IMR-90 (cell line): ENCODE results near the gene BCAS1. TPM values are rescaled to one million over a fixed set of nuclear protein-coding genes. Genes with fewer than 3 reads are reported as not detected.

Experiments
- ATAC-seq: fragments of 200-7000 bp; cut with Tn5 transposase; 2 replicates; pipeline ENCODE4 v1.9.1; 2020; ENCODE audit warnings: low read depth, mild to moderate bottlenecking, moderate library complexity
- BruUV-seq: library from RNA; stranded (reverse); fragments of 400-500 nt; replicated peaks from 2 replicates; lab custom pipeline; 2021; lab: Mats Ljungman, UMichigan
- CTCF ChIA-PET: fragments of 300-600 bp; formaldehyde crosslinking; extraction: SDS; loops from one replicate; lab custom pipeline; 2021; ENCODE audit warnings: antibody characterized with exemption; lab: Yijun Ruan, JAX
- POLR2A ChIA-PET: fragments of 300-600 bp; sonication (Branson Sonifier 250); formaldehyde crosslinking; loops from one replicate; lab custom pipeline; 2022; ENCODE audit warnings: antibody characterized with exemption; ENCODE audit not compliant: unreplicated experiment; lab: Charles Lee
- DNase-seq: peaks from one replicate; pipeline ENCODE4 v3.0.0; 2013
- H2AFZ ChIP-seq: replicated peaks from 2 replicates; pipeline ENCODE3; 2013; ENCODE audit warnings: low read length, mild to moderate bottlenecking; ENCODE audit not compliant: poor library complexity
- H2AK5ac ChIP-seq: 2 replicates; pipeline ENCODE4 v1.6.1; 2013; ENCODE audit warnings: low read depth, low read length, inconsistent platforms
- H2AK9ac ChIP-seq: replicated peaks from 2 replicates; pipeline ENCODE3; 2013; ENCODE audit warnings: mild to moderate bottlenecking, low read depth, low read length, moderate library complexity; ENCODE audit not compliant: poor library complexity
- H2BK120ac ChIP-seq: 2 replicates; pipeline ENCODE4 v1.6.1; 2013; ENCODE audit warnings: low read depth, low read length, inconsistent platforms
- H2BK15ac ChIP-seq: 3 replicates; pipeline ENCODE4 v1.6.1; 2013; ENCODE audit warnings: low read depth, low read length, inconsistent platforms
- H2BK20ac ChIP-seq: 2 replicates; pipeline ENCODE4 v1.6.1; 2013; ENCODE audit warnings: low read depth, mild to moderate bottlenecking, inconsistent platforms, low read length, moderate library complexity
- H2BK5ac ChIP-seq: 2 replicates; pipeline ENCODE4 v1.6.1; 2013; ENCODE audit warnings: mild to moderate bottlenecking, low read depth, low read length, inconsistent platforms; ENCODE audit not compliant: poor library complexity, severe bottlenecking
- H3K14ac ChIP-seq: replicated peaks from 2 replicates; pipeline ENCODE4 v1.6.1; 2013; ENCODE audit warnings: low read depth, low read length, inconsistent platforms
- H3K18ac ChIP-seq: 2 replicates; pipeline ENCODE4 v1.6.1; 2013; ENCODE audit warnings: low read depth, low read length, control low read depth
- H3K23ac ChIP-seq: 2 replicates; pipeline ENCODE4 v1.6.1; 2013; ENCODE audit warnings: low read depth, low read length, inconsistent platforms
- H3K27ac ChIP-seq: 2 replicates; pipeline ENCODE4 v1.5.1; 2013; ENCODE audit warnings: mild to moderate bottlenecking, control low read depth, low read length; ENCODE audit not compliant: insufficient read depth
- H3K27me3 ChIP-seq: 2 replicates; pipeline ENCODE4 v1.6.1; 2013; ENCODE audit warnings: low read length; ENCODE audit not compliant: control insufficient read depth, insufficient read depth
- H3K36me3 ChIP-seq: 2 replicates; pipeline ENCODE4 v1.6.1; 2013; ENCODE audit warnings: low read length, mixed read lengths; ENCODE audit not compliant: control insufficient read depth, insufficient read depth
- H3K4ac ChIP-seq: 2 replicates; pipeline ENCODE4 v1.6.1; 2013; ENCODE audit warnings: low read depth, low read length, inconsistent platforms
- H3K4me1 ChIP-seq: 2 replicates; pipeline ENCODE4 v1.6.1; 2013; ENCODE audit warnings: low read length, mixed read lengths; ENCODE audit not compliant: control insufficient read depth, insufficient read depth
- H3K4me2 ChIP-seq: 2 replicates; pipeline ENCODE4 v1.6.1; 2013; ENCODE audit warnings: low read depth, mild to moderate bottlenecking, control low read depth, low read length, moderate library complexity
- H3K4me3 ChIP-seq: 2 replicates; pipeline ENCODE4 v1.5.1; 2013; ENCODE audit warnings: low read depth, mild to moderate bottlenecking, control low read depth, low read length, moderate library complexity; ENCODE audit not compliant: insufficient read depth
- H3K56ac ChIP-seq: 2 replicates; pipeline ENCODE4 v1.6.1; 2013; ENCODE audit warnings: low read length, inconsistent platforms; ENCODE audit not compliant: insufficient read depth; ENCODE audit errors: extremely low read depth
- H3K79me1 ChIP-seq, 2 experiments: 2 replicates each; pipeline ENCODE4 v1.6.1; 2013; ENCODE audit warnings: low read length in 2 of 2, inconsistent platforms in 1 of 2, low read depth in 1 of 2
- H3K9ac ChIP-seq: 2 replicates; pipeline ENCODE4 v1.6.1; 2013; ENCODE audit warnings: low read depth, low read length, control low read depth
- H3K9me1 ChIP-seq: 2 replicates; pipeline ENCODE4 v1.6.1; 2013; ENCODE audit warnings: low read length, inconsistent platforms; ENCODE audit not compliant: insufficient read depth
- H3K9me3 ChIP-seq: 2 replicates; pipeline ENCODE4 v1.6.1; 2013; ENCODE audit warnings: low read length; ENCODE audit not compliant: control insufficient read depth, insufficient read depth
- H4K20me1 ChIP-seq: 2 replicates; pipeline ENCODE4 v1.6.1; 2013; ENCODE audit warnings: low read length, inconsistent platforms; ENCODE audit not compliant: insufficient read depth
- H4K5ac ChIP-seq: 2 replicates; pipeline ENCODE4 v1.6.1; 2013; ENCODE audit warnings: mild to moderate bottlenecking, low read depth, low read length, control low read depth
- H4K8ac ChIP-seq, 2 experiments: 2 replicates each; pipeline ENCODE4 v1.6.1; 2013; ENCODE audit warnings: low read depth in 2 of 2, low read length in 2 of 2, control low read depth in 1 of 2, inconsistent platforms in 1 of 2
- H4K91ac ChIP-seq: 2 replicates; pipeline ENCODE4 v1.6.1; 2013; ENCODE audit warnings: low read depth, low read length, inconsistent platforms; ENCODE audit not compliant: insufficient read depth
- BHLHE40 ChIP-seq: fragments of 150-350 bp; IDR thresholded peaks from 2 replicates; pipeline ENCODE4 v1.6.1; 2016; ENCODE audit warnings: mild to moderate bottlenecking, low read depth, low read length
- CEBPB ChIP-seq: IDR thresholded peaks from 2 replicates; pipeline ENCODE4 v1.6.1; 2012; ENCODE audit warnings: low read depth, low read length, improper control_type of control experiment
- CHD1 ChIP-seq: IDR thresholded peaks from 2 replicates; pipeline ENCODE4 v1.6.1; 2012; ENCODE audit warnings: low read depth, low read length, improper control_type of control experiment
- CTCF ChIP-seq: conservative IDR thresholded peaks from 2 replicates; pipeline ENCODE4 v1.5.1; 2012; ENCODE audit warnings: mild to moderate bottlenecking, low read depth, low read length, improper control_type of control experiment
- FOS ChIP-seq: fragments of 150-350 bp; IDR thresholded peaks from 2 replicates; pipeline ENCODE4 v1.6.1; 2016; ENCODE audit warnings: low read depth, low read length
- MAFK ChIP-seq: IDR thresholded peaks from 2 replicates; pipeline ENCODE4 v1.6.1; 2012; ENCODE audit warnings: low read depth, low read length, improper control_type of control experiment
- MXI1 ChIP-seq: IDR thresholded peaks from 2 replicates; pipeline ENCODE4 v1.6.1; 2012; ENCODE audit warnings: low read depth, mild to moderate bottlenecking, low read length, moderate library complexity, borderline replicate concordance
- NFE2L2 ChIP-seq: fragments of 150-350 bp; IDR thresholded peaks from 2 replicates; pipeline ENCODE4 v1.6.1; 2016; ENCODE audit warnings: low read depth, mild to moderate bottlenecking, low read length
- POLR2A ChIP-seq: IDR thresholded peaks from 2 replicates; pipeline ENCODE4 v1.6.1; 2012; ENCODE audit warnings: mild to moderate bottlenecking, low read depth, low read length
- RAD21 ChIP-seq: IDR thresholded peaks from 2 replicates; pipeline ENCODE4 v1.6.1; 2012; ENCODE audit warnings: low read length, improper control_type of control experiment
- RCOR1 ChIP-seq: IDR thresholded peaks from 2 replicates; pipeline ENCODE4 v1.6.1; 2012; ENCODE audit warnings: mild to moderate bottlenecking, low read length, improper control_type of control experiment; ENCODE audit not compliant: insufficient replicate concordance
- RFX5 ChIP-seq: IDR thresholded peaks from 2 replicates; pipeline ENCODE4 v1.8.0; 2012; ENCODE audit warnings: low read depth, mild to moderate bottlenecking, low read length, moderate library complexity
- SMC3 ChIP-seq: fragments of 150-350 bp; IDR thresholded peaks from 2 replicates; pipeline ENCODE4 v1.6.1; 2016; ENCODE audit warnings: low read depth, mild to moderate bottlenecking, antibody characterized with exemption, low read length, moderate library complexity
- USF2 ChIP-seq: fragments of 150-350 bp; IDR thresholded peaks from 2 replicates; pipeline ENCODE4 v1.6.1; 2017; ENCODE audit warnings: mild to moderate bottlenecking, antibody characterized with exemption, low read length, low read depth
- WGBS, 2 experiments: methylation state at CpG; one replicate each; pipeline versions ENCODE4 v1.1.5 to v1.1.7; 2013; ENCODE audit warnings: missing lambda C conversion rate in 2 of 2; ENCODE audit not compliant: insufficient read length in 1 of 2; ENCODE audit errors: extremely low coverage in 2 of 2; 5-methylcytosine and 5-hydroxymethylcytosine counted together
- dilution Hi-C: fragments of 300-500 bp; cut with HindIII; formaldehyde crosslinking; loops from one replicate; pipeline ENCODE4 v1.14.3; 2018; ENCODE audit warnings: low sequenced_read_pairs; ENCODE audit not compliant: unreplicated experiment
- in situ Hi-C: fragments of 300-500 bp; cut with MboI; formaldehyde crosslinking; loops from 3 replicates; pipeline ENCODE4 v1.14.3; 2019; ENCODE audit warnings: low sequenced_read_pairs, inconsistent platforms, mixed read lengths
- intact Hi-C: fragments of 100-400 bp; cut with micrococcal nuclease; formaldehyde crosslinking; loops from 2 replicates; pipeline ENCODE4 v1.10.0; 2022
- polyA plus RNA-seq, 3 experiments: library from polyadenylated mRNA; depleted of rRNA; stranded (reverse); fragments of >200 nt; gene quantifications; 2 replicates each; pipeline ENCODE4 v1.2.3, GENCODE V29; 2012; ENCODE audit warnings: low replicate concordance in 1 of 3
- total RNA-seq: library from RNA; depleted of rRNA; stranded (reverse); fragments of >200 nt; gene quantifications from 2 replicates; pipeline ENCODE4 v1.2.3, GENCODE V29; 2012

Gene BCAS1
- total and polyA plus RNA-seq, 2 of the 4 experiments (the other 2 are of a cell fraction): under 0.01 TPM; not detected in 1

GRCh38 chr20:54048891-54049545, 21.4 kb downstream of the BCAS1 start:
- intact Hi-C loops (no loop called here), in situ Hi-C loops (no loop called here), dilution Hi-C loops (no loop called here)
- no peak overlapping the region for H3K9ac ChIP-seq
- WGBS, 2 experiments: no CpG with 5 or more reads among the region's 3 CpGs
- no peaks in the 10 kb centered on the region for H3K9me1 ChIP-seq
- H4K91ac ChIP-seq: no peak overlapping the region
- POLR2A ChIA-PET: no interaction called here
- no peak overlapping the region for H3K4ac ChIP-seq
- no peaks in the 10 kb centered on the region for H4K20me1 ChIP-seq
- no peak overlapping the region for H2BK5ac ChIP-seq
- no peak overlapping the region for H3K56ac ChIP-seq
- H3K23ac ChIP-seq: no peak overlapping the region
- H2BK15ac ChIP-seq: no peak overlapping the region
- H2BK20ac ChIP-seq: no peak overlapping the region
- CTCF ChIA-PET: interaction anchor here (0.7 kb wide), 1 partner anchor 943 kb away, joined by 3 read pairs; no protein-coding TSS in a partner anchor
- H4K5ac ChIP-seq: no peak overlapping the region
- H2AK9ac ChIP-seq: no peak overlapping the region
- H3K4me2 ChIP-seq: no peak overlapping the region
- no peak overlapping the region for H3K4me3 ChIP-seq
- H2BK120ac ChIP-seq: no peak overlapping the region
- no peak overlapping the region for H4K8ac ChIP-seq
- H3K27me3 ChIP-seq: peaks cover 5% of the 10 kb centered on the region; the same call in 1 of the 2 replicates
- no peaks in the 10 kb centered on the region for H3K36me3 ChIP-seq
- no peaks in the 10 kb centered on the region for H3K9me3 ChIP-seq
- H3K27ac ChIP-seq: no peak overlapping the region
- H3K14ac ChIP-seq: no peak overlapping the region
- ATAC-seq (no peak), DNase-seq (no peak)
- no peaks in the 10 kb centered on the region for H3K4me1 ChIP-seq
- no TSS peak for BruUV-seq
- TF ChIP-seq RFX5 (no peak), RCOR1 (no peak), FOS (no peak), CHD1 (no peak), MAFK (no peak), POLR2A (no peak), CTCF (no peak), NFE2L2 (no peak), USF2 (no peak), MXI1 (no peak), SMC3 (no peak), CEBPB (no peak), RAD21 (no peak), BHLHE40 (no peak)
- no peak overlapping the region for H3K18ac ChIP-seq
- no peaks in the 10 kb centered on the region for H3K79me1 ChIP-seq
- H2AK5ac ChIP-seq: no peak overlapping the region
- H2AFZ ChIP-seq: no peak overlapping the region
